NCI-H1092 treated with DMSO at 0.1 percent for 48 hours (cell line): ENCODE results near the gene NBPF3.
"Not testable (repeated sequence)": the region's sequence is repeated elsewhere in the genome, so short reads cannot be mapped to it uniquely, and the experiment has no call there.

Experiments used
- DNase-seq: peaks from one replicate; lab custom pipeline; 2025; lab: John Stamatoyannopoulos, UW

Gene NBPF3

GRCh38 chr1:21438646-21439312, 1.2 kb upstream of the NBPF3 start:
- DNase-seq: not testable (repeated sequence)

- no peak for DNase-seq
Measured at GRCh38 chr1:21439345-21439720, 604 bp upstream of the NBPF3 start.

DNA sequence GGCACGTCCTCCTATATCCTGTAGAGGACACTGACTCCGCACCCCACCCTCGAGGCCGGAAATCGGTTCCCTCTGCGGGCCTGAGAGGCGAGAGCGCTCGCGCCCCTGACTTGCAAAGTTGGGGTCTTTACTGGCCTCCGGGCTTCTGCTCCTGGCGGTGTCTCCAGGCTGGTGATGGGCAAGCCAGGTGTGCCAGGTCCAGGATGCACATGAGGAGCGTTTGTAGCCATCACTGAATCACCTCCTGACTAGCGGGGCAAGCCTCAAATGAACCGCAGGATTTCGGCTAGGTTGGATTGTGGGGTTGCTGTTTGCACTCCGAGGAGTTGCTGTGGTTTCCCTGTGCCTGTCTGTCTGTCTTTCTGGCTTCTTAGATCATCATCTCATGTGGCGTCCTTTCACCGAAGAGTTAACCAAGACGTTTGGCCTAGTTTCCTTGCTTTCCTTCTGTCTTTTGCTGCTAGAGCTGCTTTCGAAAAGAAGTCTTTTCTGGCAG, 741 bp downstream of the NBPF3 start:
- DNase-seq: not testable (repeated sequence)

DNA sequence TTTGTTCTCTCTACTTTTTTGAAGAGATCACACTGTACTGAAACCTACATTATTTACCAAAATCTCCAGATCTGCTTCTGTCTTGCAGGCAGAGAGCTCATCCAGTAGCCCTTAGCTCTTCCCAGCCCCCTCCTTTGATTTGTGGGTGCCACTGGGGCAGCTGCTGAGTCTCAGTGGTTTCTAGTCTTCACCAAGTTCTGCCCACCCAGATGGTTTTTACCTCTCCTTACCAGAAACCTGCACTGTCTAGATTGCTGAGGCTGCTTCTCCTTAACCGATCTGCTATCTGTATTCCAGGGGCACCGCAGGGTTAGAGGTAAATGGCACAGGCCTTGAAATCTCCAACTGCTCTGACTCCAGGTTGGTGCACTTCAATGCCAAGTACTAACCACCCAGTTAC, 6.7 kb downstream of the NBPF3 start:
- not testable (repeated sequence) for DNase-seq

- no peak for DNase-seq
Measured at GRCh38 chr1:21447311-21447710, 7.4 kb downstream of the NBPF3 start.

DNA sequence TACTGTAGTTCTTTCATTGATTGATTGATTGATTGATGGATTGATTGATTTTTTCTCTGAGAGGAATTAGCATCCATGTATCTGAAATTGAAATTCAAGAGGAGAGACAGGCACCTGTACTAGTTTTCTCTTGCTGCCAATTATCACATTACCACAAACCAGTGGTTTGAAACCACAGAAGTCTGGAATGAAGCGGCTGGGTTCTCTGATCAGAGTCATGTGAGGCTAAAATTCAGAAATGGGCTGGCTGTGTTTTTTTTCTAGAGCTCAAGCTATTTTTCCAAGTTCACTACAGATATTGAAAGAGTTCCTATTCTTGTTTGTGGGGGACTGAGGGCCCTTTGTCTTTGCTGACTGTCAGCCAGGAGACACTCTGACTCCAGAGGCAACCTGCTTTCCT, 10.0 kb downstream of the NBPF3 start:
- DNase-seq: no peak

DNA sequence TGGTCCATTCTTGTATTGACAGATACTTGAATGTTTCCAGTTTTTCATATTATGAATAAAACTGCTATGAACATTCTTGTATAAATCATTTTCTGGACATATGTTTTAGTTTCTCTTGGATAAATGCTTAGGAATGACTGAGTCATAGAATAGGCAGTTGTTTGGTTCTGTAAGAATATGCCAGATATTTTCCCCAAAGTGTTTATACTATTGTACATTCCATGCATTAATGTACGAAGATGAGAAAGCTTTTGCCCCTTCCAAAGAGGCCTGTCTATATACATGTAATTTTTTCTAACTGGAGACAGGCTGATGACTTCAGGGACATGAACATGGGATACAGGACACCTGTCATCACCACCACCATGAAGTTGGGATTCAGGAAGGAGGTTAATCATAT, 11.3 kb downstream of the NBPF3 start:
- DNase-seq: no peak

DNA sequence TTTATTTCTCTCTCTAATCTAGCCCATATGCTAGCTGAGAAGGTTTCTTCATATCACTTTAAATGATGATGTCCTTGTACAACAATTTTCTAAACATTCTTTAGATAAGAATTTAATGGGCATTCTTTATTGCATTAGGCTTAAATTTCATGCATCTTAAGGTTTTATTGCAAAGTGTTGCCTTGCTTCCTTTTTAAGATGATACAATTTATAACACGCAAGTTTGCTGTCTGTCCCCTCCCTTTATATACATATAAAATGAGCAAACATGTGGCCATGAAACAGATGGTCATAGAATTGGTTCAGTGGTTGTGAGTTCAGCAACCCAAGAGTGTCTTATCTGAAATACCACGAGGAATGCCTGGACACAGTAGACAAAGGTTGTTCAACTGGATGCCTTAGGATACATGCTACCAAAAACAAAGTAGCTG, 12.1 kb downstream of the NBPF3 start:
- DNase-seq: no peak

GRCh38 chr1:21453964-21454614, 14.2 kb downstream of the NBPF3 start:
- DNase-seq: not testable (repeated sequence)

DNA sequence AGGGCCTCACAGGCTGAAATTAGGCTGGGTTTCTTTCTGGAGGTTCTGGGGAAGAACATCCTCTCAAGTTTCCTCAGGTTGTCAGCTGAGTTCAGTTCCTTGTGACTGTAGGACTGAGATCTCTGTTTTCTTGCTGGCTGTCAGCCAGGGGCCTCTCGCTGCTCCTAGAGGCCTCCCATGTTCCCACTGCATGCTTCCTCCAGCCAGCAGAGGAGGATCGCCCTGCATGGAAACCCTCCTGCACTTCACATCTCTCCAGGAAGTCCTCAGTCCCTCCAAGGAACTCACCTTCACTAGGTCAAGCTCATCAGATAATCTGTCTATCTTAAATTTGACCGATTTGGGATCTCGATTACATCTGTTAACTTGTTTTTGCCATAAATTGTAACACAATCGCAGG, 15.0 kb downstream of the NBPF3 start:
- DNase-seq: not testable (repeated sequence)

GRCh38 chr1:21457654-21458053, 17.7 kb downstream of the NBPF3 start:
- DNase-seq: no peak

DNA sequence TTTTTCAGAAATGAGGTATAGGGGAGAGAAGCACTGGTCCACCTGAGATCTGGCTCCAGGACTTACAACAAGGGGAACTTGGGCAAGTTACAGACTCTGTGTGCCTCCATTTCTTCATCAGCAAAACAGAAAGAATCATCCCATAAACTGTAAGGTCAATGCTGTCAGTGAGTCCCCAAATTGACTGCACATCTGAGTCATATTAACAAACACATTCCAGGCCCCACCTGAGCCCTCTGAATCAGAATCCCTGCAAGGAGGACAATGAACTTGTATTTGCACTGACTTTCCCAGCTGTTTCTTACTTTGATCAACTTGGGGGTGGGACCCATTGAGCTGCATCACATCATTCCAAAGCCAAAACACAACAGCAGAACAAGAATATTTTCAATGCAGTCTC, 25.2 kb downstream of the NBPF3 start:
- not testable (repeated sequence) for DNase-seq

- not testable (repeated sequence) for DNase-seq
Measured at GRCh38 chr1:21467946-21468345, 28.0 kb downstream of the NBPF3 start.

- no peak for DNase-seq
Measured at GRCh38 chr1:21468599-21468998, 28.7 kb downstream of the NBPF3 start.

DNA sequence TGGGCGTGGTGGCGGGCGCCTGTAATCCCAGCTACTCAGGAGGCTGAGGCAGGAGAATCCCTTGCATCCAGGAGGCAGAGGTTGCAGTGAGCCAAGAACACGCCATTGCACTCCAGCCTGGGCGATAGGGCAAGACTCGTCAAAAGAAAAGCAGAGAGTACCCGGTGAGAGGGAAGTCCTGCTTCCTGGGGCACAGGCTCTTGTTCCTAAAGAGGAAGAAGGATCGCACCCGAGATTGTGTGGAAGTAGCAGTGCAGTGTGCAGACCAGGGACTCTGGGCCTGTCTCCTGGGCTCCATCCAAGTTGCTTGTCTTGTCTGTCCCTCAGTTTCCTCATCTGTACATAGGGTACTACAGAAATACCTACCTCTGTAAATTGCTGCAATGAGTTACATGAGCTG, 29.6 kb downstream of the NBPF3 start:
- DNase-seq: no peak

- DNase-seq: no peak
Measured at GRCh38 chr1:21472861-21473260, 32.9 kb downstream of the NBPF3 start.

DNA sequence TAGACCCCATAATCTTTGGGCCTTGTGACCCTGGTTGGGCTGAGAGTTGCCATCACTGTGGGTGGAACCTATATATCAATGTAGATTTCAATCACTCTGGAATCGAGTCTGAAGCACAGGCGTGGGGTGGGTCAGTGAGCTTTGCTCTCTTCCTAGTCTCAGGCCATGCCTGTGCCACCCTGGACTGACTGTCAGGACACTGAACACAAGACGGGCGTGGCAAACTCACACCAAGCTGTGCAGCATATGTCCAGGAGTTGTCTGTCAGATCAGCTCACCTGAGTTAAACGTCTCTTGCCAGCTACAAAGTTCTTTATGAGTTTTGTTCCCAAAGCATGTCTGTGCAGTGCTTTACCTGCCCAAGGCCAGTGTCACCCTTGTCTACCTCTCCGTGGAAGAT, 38.4 kb downstream of the NBPF3 start:
- DNase-seq: no peak

GRCh38 chr1:21483881-21484280, 43.9 kb downstream of the NBPF3 start:
- DNase-seq: not testable (repeated sequence)

GRCh38 chr1:21489146-21489545, 49.2 kb downstream of the NBPF3 start:
- DNase-seq: no peak

- no peak for DNase-seq
Measured at GRCh38 chr1:21490774-21491487, 51.0 kb downstream of the NBPF3 start.

DNA sequence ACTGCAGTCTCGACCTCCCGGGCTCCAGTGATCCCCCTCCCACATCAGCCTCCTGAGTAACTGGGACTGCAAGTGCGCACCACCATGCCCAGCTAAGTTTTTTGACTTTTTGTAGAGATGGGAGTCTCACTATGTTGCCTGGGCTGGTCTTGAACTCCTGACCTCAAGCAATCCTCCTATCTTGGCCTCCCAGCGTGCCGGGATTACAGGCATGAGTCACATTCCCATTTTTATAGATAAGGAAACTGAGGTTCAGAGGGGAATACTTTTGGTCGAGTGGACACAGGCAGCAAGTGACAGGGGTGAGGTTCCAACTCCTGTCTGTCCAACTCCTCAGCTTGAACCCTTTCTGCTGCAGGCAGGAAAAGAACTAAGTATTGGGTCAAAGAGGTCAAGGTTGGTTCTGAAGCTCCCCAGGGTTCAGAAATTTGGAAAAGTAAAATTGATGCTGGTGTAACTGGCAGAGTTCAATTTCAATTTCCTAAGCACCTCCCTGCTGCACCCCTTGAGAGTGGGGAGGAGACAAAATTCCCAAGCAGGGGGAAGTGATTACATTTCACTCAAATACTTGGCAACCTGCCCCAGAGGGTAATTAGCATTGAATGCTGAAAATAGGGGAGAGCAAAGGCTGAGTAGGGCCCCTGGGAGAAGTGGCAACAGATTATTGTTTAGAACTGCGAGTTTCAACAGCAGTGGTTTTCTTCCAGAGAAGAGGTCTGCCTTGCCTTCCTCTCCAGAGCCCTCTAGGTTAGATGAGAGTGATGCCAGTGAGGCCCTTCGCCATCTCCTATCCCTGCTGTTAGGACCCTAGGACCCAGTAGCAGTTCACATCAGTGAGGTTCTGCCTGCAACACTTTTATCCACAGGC, 51.8 kb downstream of the NBPF3 start:
- DNase-seq: peak; percentile 47

DNA sequence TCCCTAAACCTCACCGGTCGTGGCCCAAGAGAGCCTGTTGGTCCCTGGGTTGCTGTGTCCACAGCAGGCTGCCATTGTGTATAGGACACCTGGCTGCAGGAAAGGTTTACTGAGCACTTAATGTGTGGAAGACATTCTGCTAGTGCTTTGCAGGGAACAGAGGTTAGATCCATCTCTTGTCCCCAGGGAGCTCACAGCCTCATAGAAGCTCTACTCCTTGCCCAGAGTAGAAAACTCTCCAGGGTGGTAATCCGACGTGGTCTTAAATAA, 52.4 kb downstream of the NBPF3 start:
- peak; percentile 23 for DNase-seq
